Upper lobe of left lung (tissue), 6 donors: Measurements from ENCODE around the gene ZNF423. TPM values are rescaled to one million over a fixed set of nuclear protein-coding genes. Genes with fewer than 3 reads are reported as not detected.
A peak's percentile ranks its signal among the peaks of the same experiment; 100 is the strongest.

Source experiments
- ATAC-seq, 2 donors: fragments of 200-7000 bp; cut with Tn5 transposase; one replicate each; pipeline ENCODE4 v1.9.1; 2022; ENCODE audit warnings: mild to moderate bottlenecking in 2 of 2, moderate library complexity in 2 of 2; ENCODE audit not compliant: low FRiP score in 2 of 2
- DNase-seq, 2 donors: peaks; one replicate each; pipeline ENCODE4 v3.0.0-alpha.2; 2019 to 2020
- H3K27ac ChIP-seq, 4 donors: fragments of 200-600 bp; sonication (generic); one replicate each; pipeline ENCODE4 v1.5.1; 2016 to 2019
- H3K27me3 ChIP-seq, 4 donors: fragments of 200-600 bp; sonication (generic); one replicate each; pipeline ENCODE4 v1.5.1; 2017 to 2019
- H3K36me3 ChIP-seq, 4 donors: fragments of 200-600 bp; sonication (generic); one replicate each; pipeline ENCODE4 v1.5.1; 2016 to 2019
- H3K4me1 ChIP-seq, 4 donors: fragments of 200-600 bp; sonication (generic); one replicate each; pipeline ENCODE4 v1.5.1; 2018 to 2019
- H3K4me3 ChIP-seq, 4 donors: fragments of 200-600 bp; sonication (generic); one replicate each; pipeline ENCODE4 v1.5.1; 2017 to 2019; ENCODE audit warnings: mild to moderate bottlenecking in 2 of 4, moderate library complexity in 1 of 4
- H3K9me3 ChIP-seq, 4 donors: fragments of 200-600 bp; sonication (generic); one replicate each; pipeline ENCODE4 v1.5.1; 2018 to 2019
- CTCF ChIP-seq, 6 experiments: fragments of 450-650 bp in 4 of 6; fragments of 200-600 bp in 2 of 6; sonication (generic) in 2 of 6; IDR thresholded peaks; one replicate each; pipeline ENCODE4 v1.5.1; 2016 to 2019; ENCODE audit warnings: antibody characterized with exemption in 6 of 6
- EP300 ChIP-seq, 4 donors: sonication (generic); formaldehyde crosslinking; IDR thresholded peaks; one replicate each; pipeline ENCODE4 v1.5.1; 2017; ENCODE audit warnings: antibody characterized with exemption in 4 of 4, control low read depth in 2 of 4
- POLR2A ChIP-seq, 4 donors: fragments of 450-650 bp; IDR thresholded peaks; one replicate each; pipeline ENCODE4 v1.5.1; 2016 to 2017; ENCODE audit warnings: antibody characterized with exemption in 4 of 4, mild to moderate bottlenecking in 2 of 4
- POLR2AphosphoS5 ChIP-seq, 2 donors: sonication (generic); formaldehyde crosslinking; IDR thresholded peaks; one replicate each; pipeline ENCODE4 v1.5.1; 2017; ENCODE audit warnings: antibody characterized with exemption in 2 of 2
- WGBS, 2 donors: methylation state at CpG; one replicate each; pipeline ENCODE4 v1.1.5; 2017 to 2018; 5-methylcytosine and 5-hydroxymethylcytosine counted together
- total RNA-seq, 6 donors: library from RNA; depleted of rRNA in 4 of 6; stranded (reverse); fragments of >200 nt in 4 of 6; gene quantifications; one replicate each; pipeline versions ENCODE4 v1.1.0 to v1.2.1, GENCODE V29; 2016 to 2021
- donor health status: DM: no; HTN: no; CAD: no; lungs with moderate emphysema.
- donor health status: DM: no; HTN: yes; CAD: no; lungs with severe emphysema.

The ZNF423 gene
- total RNA-seq, 6 donors from 2014 or later = 4.1 to 11.4 (median 6.7) TPM

GRCh38 chr16:49632795-49633184 lies 223.1 kb downstream of the ZNF423 start:
- Histone ChIP-seq H3K36me3 (peaks cover 0 to 11% (median 3%) of the 10 kb centered on the region in 4 donors), H3K27ac (no peak overlapping the region), H3K9me3 (peaks cover 0 to 10% (median 2%) of the 10 kb centered on the region in 4 donors), H3K4me3 (no peak overlapping the region), H3K27me3 (no peaks in the 10 kb centered on the region), H3K4me1 (no peaks in the 10 kb centered on the region)
- ATAC-seq (no peak), DNase-seq (peak in 1 of 2 donors; percentile 19)
- whole genome bisulfite sequencing, 2 donors = 81 to 83% methylated on average over 1 to 4 of the region's 4 CpGs
- TF ChIP-seq POLR2AphosphoS5 (IDR thresholded peaks at IDR 0.05) (no peak), EP300 (IDR thresholded peaks at IDR 0.05) (no peak), CTCF (IDR thresholded peaks at IDR 0.05) (no peak), POLR2A (IDR thresholded peaks at IDR 0.05) (no peak)

- peaks cover 0 to 10% (median 2%) of the 10 kb centered on the region in 4 donors for H3K9me3 ChIP-seq
- DNase-seq (peak in 1 of 2 donors; percentile 13), ATAC-seq (no peak)
- H3K4me1 ChIP-seq = no peaks in the 10 kb centered on the region
- H3K4me3 ChIP-seq = no peak overlapping the region
- 78 to 82% methylated on average over 4 to 9 of the region's 9 CpGs for WGBS, 2 donors
- no peak overlapping the region for H3K27ac ChIP-seq
- TF ChIP-seq POLR2A (IDR thresholded peaks at IDR 0.05) (no peak), CTCF (IDR thresholded peaks at IDR 0.05) (no peak), POLR2AphosphoS5 (IDR thresholded peaks at IDR 0.05) (no peak), EP300 (IDR thresholded peaks at IDR 0.05) (no peak)
- H3K36me3 ChIP-seq = peaks cover 0 to 9% (median 3%) of the 10 kb centered on the region in 4 donors
- H3K27me3 ChIP-seq = no peaks in the 10 kb centered on the region
Observed at GRCh38 chr16:49632086-49632794, 223.7 kb downstream of the ZNF423 start.

- Histone ChIP-seq H3K36me3 (peaks cover 0 to 6% (median 2%) of the 10 kb centered on the region in 4 donors), H3K27ac (no peak overlapping the region), H3K27me3 (no peaks in the 10 kb centered on the region), H3K4me3 (no peak overlapping the region), H3K9me3 (peaks cover 0 to 10% (median 2%) of the 10 kb centered on the region in 4 donors), H3K4me1 (no peaks in the 10 kb centered on the region)
- WGBS, 2 donors = 56 to 58% methylated on average over 4 to 5 of the region's 5 CpGs
- TF ChIP-seq POLR2A (IDR thresholded peaks at IDR 0.05) (no peak), CTCF (IDR thresholded peaks at IDR 0.05) (no peak), POLR2AphosphoS5 (IDR thresholded peaks at IDR 0.05) (no peak), EP300 (IDR thresholded peaks at IDR 0.05) (no peak)
- no peak for DNase-seq
- ATAC-seq = no peak
Observed at GRCh38 chr16:49631187-49632041, 224.5 kb downstream of the ZNF423 start.

GRCh38 chr16:49630783-49631182 lies 225.1 kb downstream of the ZNF423 start:
- DNase-seq (no peak), ATAC-seq (no peak)
- H3K9me3 ChIP-seq = peaks cover 0 to 10% (median 2%) of the 10 kb centered on the region in 4 donors
- no peaks in the 10 kb centered on the region for H3K4me1 ChIP-seq
- H3K27me3 ChIP-seq = no peaks in the 10 kb centered on the region
- peaks cover 0 to 4% (median under 1%) of the 10 kb centered on the region in 4 donors for H3K36me3 ChIP-seq
- H3K27ac ChIP-seq = no peak overlapping the region
- TF ChIP-seq POLR2A (IDR thresholded peaks at IDR 0.05) = no peak
- no peak for TF ChIP-seq EP300 (IDR thresholded peaks at IDR 0.05)
- no peak for TF ChIP-seq POLR2AphosphoS5 (IDR thresholded peaks at IDR 0.05)
- no peak overlapping the region for H3K4me3 ChIP-seq
- 93 to 96% methylated on average over 4 of the region's 4 CpGs for WGBS, 2 donors

GRCh38 chr16:49629851-49630250 lies 226.1 kb downstream of the ZNF423 start:
- peaks cover 0 to 10% (median 2%) of the 10 kb centered on the region in 4 donors for H3K9me3 ChIP-seq
- H3K27me3 ChIP-seq = no peaks in the 10 kb centered on the region
- 91 to 96% methylated on average over 6 to 7 of the region's 7 CpGs for WGBS, 2 donors
- no peaks in the 10 kb centered on the region for H3K4me1 ChIP-seq
- ATAC-seq (no peak), DNase-seq (no peak)
- no peak for TF ChIP-seq EP300 (IDR thresholded peaks at IDR 0.05)
- TF ChIP-seq CTCF (IDR thresholded peaks at IDR 0.05) = no peak
- no peak for TF ChIP-seq POLR2A (IDR thresholded peaks at IDR 0.05)
- TF ChIP-seq POLR2AphosphoS5 (IDR thresholded peaks at IDR 0.05) = no peak
- no peak overlapping the region for H3K27ac ChIP-seq
- H3K36me3 ChIP-seq = no peaks in the 10 kb centered on the region
- no peak overlapping the region for H3K4me3 ChIP-seq
